Esophagus (tissue), 2 donors: ENCODE results near the gene TTI1. TPM values are rescaled to one million over a fixed set of nuclear protein-coding genes. Genes with fewer than 3 reads are reported as not detected.

Experiments used
- H3K27ac ChIP-seq, 2 donors: one replicate each; pipeline ENCODE4 v1.5.1; 2013; ENCODE audit warnings: low read depth in 2 of 2, mild to moderate bottlenecking in 2 of 2, inconsistent platforms in 1 of 2, low read length in 1 of 2, moderate library complexity in 1 of 2
- H3K27me3 ChIP-seq, 2 donors: one replicate each; pipeline ENCODE4 v1.6.1; 2013; ENCODE audit warnings: low read length in 2 of 2, control low read depth in 1 of 2, mild to moderate bottlenecking in 1 of 2; ENCODE audit not compliant: insufficient read depth in 2 of 2, control insufficient read depth in 1 of 2
- H3K36me3 ChIP-seq, 2 donors: one replicate each; pipeline ENCODE4 v1.6.1; 2013; ENCODE audit warnings: low read length in 1 of 2; ENCODE audit not compliant: control insufficient read depth in 2 of 2, insufficient read depth in 2 of 2
- H3K4me1 ChIP-seq, 2 donors: one replicate each; pipeline ENCODE4 v1.6.1; 2013; ENCODE audit warnings: low read length in 1 of 2; ENCODE audit not compliant: control insufficient read depth in 2 of 2, insufficient read depth in 2 of 2
- H3K4me3 ChIP-seq, 2 donors: one replicate each; pipeline ENCODE4 v1.5.1; 2013; ENCODE audit warnings: low read length in 2 of 2, mild to moderate bottlenecking in 2 of 2, low read depth in 1 of 2, moderate library complexity in 1 of 2
- H3K9me3 ChIP-seq, 2 donors: one replicate each; pipeline ENCODE4 v1.6.1; 2013; ENCODE audit warnings: mild to moderate bottlenecking in 2 of 2, low read depth in 1 of 2, low read length in 1 of 2, moderate library complexity in 1 of 2; ENCODE audit not compliant: control insufficient read depth in 2 of 2, insufficient read depth in 1 of 2
- WGBS, 2 donors: extraction: QIAGEN DNeasy Blood & Tissue Kit; methylation state at CpG; one replicate each; pipeline ENCODE4 v1.1.7; 2013; 5-methylcytosine and 5-hydroxymethylcytosine counted together
- polyA plus RNA-seq, 2 donors: library from polyadenylated mRNA; stranded (reverse); fragments of 200-250 nt; gene quantifications; one replicate each; pipeline ENCODE4 v1.2.3, GENCODE V29; 2013
- donor health status: healthy with polysubstance abuse.
- donor health status: Bipolar disorder and iron deficiency.

TTI1 gene
- polyA plus RNA-seq, 2 donors = 4.6 to 6.1 TPM

DNA sequence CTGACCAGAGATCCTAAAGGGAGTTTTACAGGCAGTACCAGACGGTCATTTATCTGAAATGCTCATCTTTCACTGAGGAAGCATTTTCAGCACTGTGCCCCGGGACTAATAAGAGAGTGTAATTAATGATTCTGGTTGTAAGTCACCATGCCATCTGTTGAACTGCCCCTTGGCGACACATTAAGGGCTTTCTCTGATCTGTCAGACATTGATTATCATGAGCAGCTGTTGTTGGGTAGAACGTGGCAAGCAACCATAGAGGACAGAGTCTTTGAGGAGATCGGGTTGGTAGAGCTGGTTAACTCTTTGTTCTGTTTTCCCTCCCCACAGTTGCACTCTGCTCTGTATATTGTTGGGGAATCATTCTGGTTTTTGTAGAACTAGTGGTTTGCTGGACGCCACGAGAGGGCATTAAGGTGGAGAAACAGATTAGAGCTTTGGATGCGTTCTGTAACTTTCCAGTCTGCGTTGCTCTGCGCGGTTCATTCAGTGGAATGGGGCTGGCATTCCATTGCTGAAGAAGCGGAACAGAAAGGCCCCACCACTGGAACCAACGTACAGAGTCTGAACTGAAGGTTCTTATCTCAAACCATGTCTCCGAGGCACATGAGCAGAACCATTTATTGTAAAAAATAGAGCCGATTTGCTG is 34.6 kb upstream of the TTI1 start:
- Histone ChIP-seq H3K9me3 (no peaks in the 10 kb centered on the region), H3K27me3 (no peaks in the 10 kb centered on the region), H3K27ac (no peak overlapping the region), H3K4me3 (no peak overlapping the region), H3K36me3 (peaks cover 24 to 26% of the 10 kb centered on the region in 2 donors), H3K4me1 (no peaks in the 10 kb centered on the region)
- 84 to 85% methylated on average over 15 of the region's 15 CpGs for WGBS, 2 donors

DNA sequence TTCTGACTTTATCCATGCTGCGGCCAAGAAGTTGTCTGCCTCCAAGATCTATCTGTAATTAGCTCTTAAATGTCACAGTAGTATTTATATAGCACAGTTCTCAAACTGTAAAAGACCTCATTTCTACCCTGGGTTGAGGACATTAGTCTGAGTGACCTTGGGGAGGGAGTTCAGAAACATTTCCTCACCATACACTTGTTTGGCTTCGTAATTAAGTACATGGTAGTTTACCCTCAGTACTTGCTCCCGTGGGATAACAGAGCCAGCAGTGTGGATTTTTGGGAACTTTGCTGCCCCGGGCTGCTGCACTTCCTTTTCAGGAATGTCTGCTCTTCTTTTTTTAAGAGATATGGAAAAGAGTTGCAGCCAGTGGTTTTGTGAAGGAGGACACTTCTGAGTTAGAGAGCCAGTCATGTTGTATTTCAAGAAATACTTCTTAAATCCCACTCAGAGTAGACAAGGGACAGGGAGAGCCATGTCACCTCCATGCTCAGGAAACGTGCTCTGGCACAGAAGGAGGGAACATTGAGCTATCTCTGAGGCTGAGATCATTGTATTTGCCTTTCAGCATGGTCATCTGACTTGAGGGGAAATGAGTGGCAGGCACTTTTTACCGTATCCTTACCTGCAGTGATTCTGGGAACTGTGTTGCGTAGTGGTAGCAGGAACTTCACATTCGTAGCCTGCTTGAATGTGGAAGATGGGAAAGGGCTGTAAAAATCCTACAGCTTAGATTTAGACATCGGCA is 33.9 kb upstream of the TTI1 start:
- peak overlapping the region in 1 of 2 donors; percentile 6 for H3K27ac ChIP-seq
- peaks cover 24 to 26% of the 10 kb centered on the region in 2 donors for H3K36me3 ChIP-seq
- 78 to 79% methylated on average over 9 of the region's 9 CpGs for WGBS, 2 donors
- no peaks in the 10 kb centered on the region for H3K27me3 ChIP-seq
- no peak overlapping the region for H3K4me3 ChIP-seq
- no peaks in the 10 kb centered on the region for H3K9me3 ChIP-seq
- H3K4me1 ChIP-seq = no peaks in the 10 kb centered on the region

DNA sequence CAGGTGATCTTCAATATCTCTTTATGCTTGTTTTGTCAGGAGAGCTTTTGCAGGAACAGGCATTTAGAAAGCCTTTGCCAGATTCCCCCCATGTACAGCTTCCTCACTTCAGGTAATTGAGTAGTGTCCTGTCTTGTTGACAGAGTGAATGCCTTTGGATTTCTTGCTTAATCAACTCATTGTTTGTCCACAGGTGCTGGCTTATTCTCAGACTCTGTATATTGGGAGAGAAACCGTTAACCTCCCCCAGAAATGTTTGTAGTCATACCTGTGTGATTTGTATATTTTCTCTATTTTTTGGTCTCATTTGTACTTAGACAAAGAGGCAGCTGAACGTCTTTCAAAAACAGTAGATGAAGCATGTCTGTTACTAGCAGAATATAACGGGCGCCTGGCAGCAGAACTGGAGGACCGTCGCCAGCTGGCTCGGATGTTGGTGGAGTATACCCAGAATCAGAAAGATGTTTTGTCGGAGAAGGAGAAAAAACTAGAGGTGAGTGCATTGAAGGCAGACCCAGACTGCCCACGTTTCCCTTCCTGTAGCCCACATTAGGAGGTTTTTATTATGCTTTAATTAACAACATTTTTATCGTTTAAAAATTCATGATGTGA is 32.6 kb upstream of the TTI1 start:
- WGBS, 2 donors = 53 to 62% methylated on average over 10 of the region's 10 CpGs
- Histone ChIP-seq H3K4me3 (no peak overlapping the region), H3K9me3 (no peaks in the 10 kb centered on the region), H3K27ac (no peak overlapping the region), H3K36me3 (peaks cover 26 to 27% of the 10 kb centered on the region in 2 donors), H3K4me1 (no peaks in the 10 kb centered on the region), H3K27me3 (no peaks in the 10 kb centered on the region)

DNA sequence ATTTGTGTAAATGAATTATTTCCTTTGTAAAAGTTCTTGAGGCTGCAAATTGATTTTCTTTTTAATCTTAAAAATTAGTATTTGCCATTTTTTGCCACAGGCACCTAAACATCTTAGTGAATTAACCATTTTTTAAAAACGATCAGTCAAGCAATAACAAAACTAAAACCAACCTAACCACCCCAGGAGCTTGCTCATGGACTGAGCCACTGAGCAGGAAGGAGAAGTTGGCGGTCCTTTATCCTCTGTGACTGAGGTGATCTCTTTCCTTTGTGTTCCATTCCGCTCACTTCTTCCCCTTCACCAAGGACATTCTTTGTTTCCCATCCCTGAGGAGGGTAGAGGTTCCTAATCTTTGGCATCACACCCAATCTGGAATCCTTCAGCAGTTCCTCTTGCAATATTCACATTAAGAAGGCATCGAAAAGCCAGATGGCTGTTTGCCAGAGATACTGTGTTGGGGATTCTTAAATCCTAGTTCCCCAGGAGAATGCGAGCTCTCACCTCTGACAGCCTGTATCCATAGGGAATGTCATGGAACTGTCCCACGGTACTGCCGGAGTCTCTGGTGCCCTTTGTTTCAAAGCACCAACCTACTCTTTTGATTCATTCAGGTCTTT is 30.8 kb upstream of the TTI1 start:
- H3K36me3 ChIP-seq = peaks cover 18 to 31% of the 10 kb centered on the region in 2 donors

DNA sequence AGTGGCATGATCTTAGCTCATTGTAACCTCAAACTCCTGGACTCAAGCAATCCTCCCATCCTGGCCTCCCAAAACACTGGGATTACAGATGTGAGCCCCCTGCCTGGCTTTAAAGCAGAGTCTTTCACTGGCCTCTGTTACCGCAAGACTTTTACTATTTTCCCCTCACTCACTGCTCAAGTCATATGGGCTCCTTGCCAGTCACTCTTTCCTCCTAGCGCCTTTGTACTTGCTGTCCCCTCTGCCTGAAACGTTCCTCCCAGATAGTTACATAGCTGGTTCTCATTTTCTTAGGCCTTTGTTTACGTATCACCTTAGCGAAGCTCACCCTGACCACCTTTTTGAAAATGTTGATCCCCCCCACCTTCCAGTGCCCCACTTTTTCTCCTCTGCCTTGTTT is 29.6 kb upstream of the TTI1 start:
- Histone ChIP-seq H3K9me3 (no peaks in the 10 kb centered on the region), H3K27ac (no peak overlapping the region), H3K4me1 (no peaks in the 10 kb centered on the region), H3K4me3 (no peak overlapping the region), H3K36me3 (peaks cover 18 to 30% of the 10 kb centered on the region in 2 donors), H3K27me3 (no peaks in the 10 kb centered on the region)
- WGBS, 2 donors = 85 to 87% methylated on average over 5 of the region's 5 CpGs

More for the DNA sequence above, 30.8 kb upstream of the TTI1 start:
- 82 to 88% methylated on average over 7 of the region's 7 CpGs for WGBS, 2 donors
- H3K27me3 ChIP-seq = no peaks in the 10 kb centered on the region
- H3K9me3 ChIP-seq = no peaks in the 10 kb centered on the region
- no peak overlapping the region for H3K27ac ChIP-seq
- H3K4me3 ChIP-seq = no peak overlapping the region
- no peaks in the 10 kb centered on the region for H3K4me1 ChIP-seq

DNA sequence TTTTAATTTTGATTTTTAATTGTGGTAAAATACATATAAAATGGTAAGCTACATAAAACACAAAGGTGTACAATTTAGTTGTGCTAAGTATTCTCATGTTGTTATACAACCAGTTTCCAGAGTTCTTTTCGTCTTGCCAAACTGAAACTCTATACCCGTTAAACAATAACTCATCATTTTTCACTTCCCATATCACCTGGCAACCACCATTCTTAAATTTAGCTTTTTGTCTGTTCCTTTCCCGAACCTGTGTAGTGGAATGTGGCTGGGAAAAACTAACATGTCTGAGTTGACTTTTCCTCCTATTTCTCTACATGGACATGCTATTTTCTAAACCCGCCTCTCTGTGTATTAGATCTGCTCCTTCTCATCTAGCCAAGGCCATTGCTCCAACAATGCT is 27.9 kb upstream of the TTI1 start:
- Histone ChIP-seq H3K4me3 (no peak overlapping the region), H3K4me1 (no peaks in the 10 kb centered on the region), H3K27me3 (no peaks in the 10 kb centered on the region), H3K9me3 (no peaks in the 10 kb centered on the region), H3K27ac (no peak overlapping the region), H3K36me3 (peaks cover 12 to 20% of the 10 kb centered on the region in 2 donors)
- WGBS, 2 donors = 61 to 62% methylated on average over 4 of the region's 4 CpGs

DNA sequence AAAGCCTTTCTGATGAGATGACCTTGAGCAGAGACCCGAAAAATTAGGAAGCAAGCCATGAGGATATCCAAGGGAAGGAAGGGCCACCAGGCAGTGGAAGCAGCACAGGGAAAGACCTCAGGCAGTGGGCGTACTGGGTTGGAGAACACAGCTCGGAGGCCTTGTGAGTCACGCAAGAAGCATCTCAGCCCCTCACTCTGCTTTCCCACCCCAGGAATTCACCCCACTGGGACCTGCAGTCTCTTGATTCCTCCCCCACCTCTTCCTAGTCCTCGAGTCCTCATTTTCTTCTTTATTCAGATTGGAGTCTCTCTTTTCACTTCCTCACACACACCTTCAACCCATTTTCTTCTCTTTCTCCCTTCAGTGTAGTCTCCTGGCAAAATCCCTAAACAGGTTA is 27.3 kb upstream of the TTI1 start:
- H3K4me3 ChIP-seq = no peak overlapping the region
- WGBS, 2 donors = 81 to 89% methylated on average over 5 of the region's 5 CpGs
- no peaks in the 10 kb centered on the region for H3K27me3 ChIP-seq
- H3K9me3 ChIP-seq = no peaks in the 10 kb centered on the region
- no peak overlapping the region for H3K27ac ChIP-seq
- peaks cover 10 to 19% of the 10 kb centered on the region in 2 donors for H3K36me3 ChIP-seq
- no peaks in the 10 kb centered on the region for H3K4me1 ChIP-seq

DNA sequence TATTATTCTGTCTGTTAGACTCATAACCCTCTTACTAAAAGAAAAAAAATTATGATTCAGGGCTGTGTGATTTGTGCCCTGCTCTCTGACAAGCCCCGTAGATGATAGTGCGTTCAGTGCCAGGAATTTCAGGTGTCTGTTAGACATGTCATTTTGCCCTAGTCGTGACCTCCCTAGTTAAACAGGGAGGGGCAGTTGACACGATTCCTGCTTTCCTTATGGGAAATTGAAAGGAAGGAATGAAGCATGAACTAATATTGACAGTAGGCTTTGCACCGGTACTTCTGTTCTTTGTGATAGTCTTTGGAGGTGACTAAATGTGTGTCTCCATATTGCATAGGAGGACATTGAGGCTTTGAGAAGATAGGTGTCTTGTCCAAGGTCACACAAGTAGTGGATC is 26.6 kb upstream of the TTI1 start:
- Histone ChIP-seq H3K4me3 (no peak overlapping the region), H3K27me3 (no peaks in the 10 kb centered on the region), H3K27ac (no peak overlapping the region), H3K36me3 (peaks cover 10 to 19% of the 10 kb centered on the region in 2 donors), H3K4me1 (no peaks in the 10 kb centered on the region), H3K9me3 (no peaks in the 10 kb centered on the region)
- WGBS, 2 donors = 53 to 65% methylated on average over 5 of the region's 5 CpGs

DNA sequence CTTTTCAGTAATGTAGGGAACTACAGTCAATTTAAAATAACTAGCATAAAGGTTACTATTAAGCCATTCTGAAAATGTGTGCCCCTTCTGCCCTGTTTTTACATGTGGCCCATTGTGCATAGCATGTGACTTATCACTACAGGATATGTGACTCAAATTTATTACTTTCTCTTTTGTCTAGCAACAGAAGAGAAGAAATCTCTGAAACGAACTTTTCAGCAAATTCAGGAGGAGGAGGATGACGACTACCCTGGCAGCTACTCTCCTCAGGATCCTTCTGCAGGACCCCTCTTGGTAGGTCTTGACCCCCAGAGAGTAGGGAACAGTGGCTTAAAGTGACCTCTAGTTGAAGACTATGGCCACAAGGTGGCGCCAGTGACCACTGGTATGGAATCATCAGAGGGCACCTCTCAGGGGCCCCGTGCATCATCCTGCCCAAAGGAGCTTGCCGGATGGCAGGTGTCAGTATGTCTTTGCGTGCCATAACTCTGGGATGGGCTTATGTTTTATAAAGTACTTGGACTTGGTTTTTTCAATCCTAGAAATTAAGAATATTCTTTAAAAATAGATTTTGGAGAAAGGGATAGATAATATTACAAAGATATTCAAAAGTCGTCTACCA is 24.2 kb upstream of the TTI1 start:
- peak overlapping the region in 1 of 2 donors; percentile 21 for H3K27ac ChIP-seq
- WGBS, 2 donors = 21 to 25% methylated on average over 7 of the region's 7 CpGs
- H3K4me1 ChIP-seq = no peaks in the 10 kb centered on the region
- peaks cover 8 to 15% of the 10 kb centered on the region in 2 donors for H3K36me3 ChIP-seq
- no peaks in the 10 kb centered on the region for H3K9me3 ChIP-seq
- no peak overlapping the region for H3K4me3 ChIP-seq
- H3K27me3 ChIP-seq = no peaks in the 10 kb centered on the region
